AG04450 (cell line): Measurements from ENCODE around the gene TEX48. TPM values are rescaled to one million over a fixed set of nuclear protein-coding genes. Genes with fewer than 3 reads are reported as not detected.

Experiments
- CTCF ChIA-PET: fragments of 300-600, 350-600 bp; formaldehyde crosslinking; extraction: SDS; loops from one replicate; lab custom pipeline; 2022; ENCODE audit warnings: antibody characterized with exemption, inconsistent platforms; lab: Charles Lee
- POLR2A ChIA-PET: fragments of 350-600 bp; formaldehyde crosslinking; extraction: SDS; loops from one replicate; lab custom pipeline; 2021; ENCODE audit warnings: antibody characterized with exemption, inconsistent platforms; lab: Yijun Ruan, JAX
- DNase-seq: peaks from one replicate; pipeline ENCODE4 v3.0.0-alpha.2; 2011; ENCODE audit warnings: low read depth, low spot score
- H3K27ac ChIP-seq: one replicate; pipeline ENCODE4 v1.5.1; 2012; ENCODE audit warnings: low read depth, low read length, control low read depth
- H3K27me3 ChIP-seq: one replicate; pipeline ENCODE4 v1.6.0; 2012; ENCODE audit warnings: low read length; ENCODE audit not compliant: control insufficient read depth, insufficient read depth
- H3K4me3 ChIP-seq: 2 replicates; pipeline ENCODE4 v1.5.1; 2011; ENCODE audit warnings: mild to moderate bottlenecking, low read depth, low read length, control low read depth
- H3K9me3 ChIP-seq: 2 replicates; pipeline ENCODE4 v1.5.1; 2012; ENCODE audit warnings: low read length; ENCODE audit not compliant: control insufficient read depth, insufficient read depth
- CTCF ChIP-seq: IDR thresholded peaks from 2 replicates; pipeline ENCODE4 v1.5.1; 2011; ENCODE audit warnings: low read depth, low read length, control low read depth, inconsistent platforms
- polyA plus RNA-seq: library from polyadenylated mRNA; depleted of rRNA; stranded (reverse); fragments of >200 nt; gene quantifications from 2 replicates; pipeline ENCODE4 v1.2.3, GENCODE V29; 2011; rRNA removed

Gene TEX48
- polyA plus RNA-seq, 1 experiment: not detected

DNA sequence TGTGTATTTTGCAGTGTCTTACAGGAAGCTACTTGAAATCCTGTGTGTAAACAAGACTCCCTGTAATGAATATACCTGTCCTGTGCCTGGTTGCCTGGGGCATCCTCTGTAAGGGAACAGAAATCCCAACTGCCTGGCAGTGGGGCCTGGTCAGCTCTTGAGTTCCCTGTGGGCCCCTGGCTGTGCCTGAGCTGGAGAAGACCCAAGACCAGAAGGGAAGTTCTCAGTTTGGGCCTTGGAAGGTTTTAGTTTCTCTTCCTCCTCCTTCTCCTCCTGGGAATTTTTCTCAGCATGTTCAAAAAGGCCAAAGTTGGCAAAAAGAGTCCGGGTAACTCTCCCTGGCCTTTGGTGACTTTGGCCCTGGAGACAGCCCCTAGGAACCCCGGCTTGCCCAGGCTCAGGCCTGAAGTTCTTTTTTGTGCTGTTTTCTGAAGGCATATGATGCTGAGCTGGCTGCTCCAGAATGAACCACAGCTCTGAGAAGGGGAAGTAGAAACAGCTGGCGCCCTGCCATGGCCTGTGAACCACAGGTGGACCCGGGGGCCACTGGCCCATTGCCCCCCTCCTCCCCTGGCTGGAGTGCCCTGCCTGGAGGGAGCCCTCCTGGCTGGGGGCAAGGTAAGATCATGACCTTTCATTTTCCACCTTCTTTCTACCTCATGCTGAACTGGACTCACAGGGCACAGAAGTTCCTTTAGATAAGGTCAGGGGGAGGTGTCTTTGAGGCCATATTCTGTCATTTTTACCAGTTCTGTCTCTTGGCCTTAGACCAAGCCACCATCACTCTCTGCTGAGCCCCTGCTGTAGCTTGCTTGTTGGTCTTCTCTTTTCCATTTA, 65.1 kb downstream of the TEX48 start:
- no peak for TF ChIP-seq CTCF
- ChIA-PET CTCF (interaction anchor here (0.8 to 2.8 kb wide), 2 partner anchors 36 to 182 kb away, joined by 4 to 6 read pairs; no protein-coding TSS in a partner anchor), POLR2A (interaction anchor here (0.6 to 1.4 kb wide), 3 partner anchors 8 to 508 kb away, joined by 3 to 5 read pairs (median 4); partner anchors contain the start of gene ATP6V1G1)
- H3K4me3 ChIP-seq: no peak overlapping the region
- DNase-seq: no peak
- no peaks in the 10 kb centered on the region for H3K27me3 ChIP-seq
- H3K27ac ChIP-seq: no peak overlapping the region
- no peaks in the 10 kb centered on the region for H3K9me3 ChIP-seq

Other genes with a start within 250 kb of the TEX48 start
- gene WHRN, start 176.7 kb downstream of the TEX48 start, polyA plus RNA-seq: 1.1 and 1.2 TPM in 2 replicates
- 118 and 138 TPM in 2 replicates for gene ATP6V1G1, start 94.4 kb downstream of the TEX48 start, polyA plus RNA-seq
- 15.1 and 16.1 TPM in 2 replicates for gene TMEM268, start 70.9 kb downstream of the TEX48 start, polyA plus RNA-seq
- not detected in 2 replicates for gene TEX53, start 24.4 kb downstream of the TEX48 start, polyA plus RNA-seq
- gene TNFSF15, start 123.8 kb upstream of the TEX48 start, polyA plus RNA-seq: 2.6 and 2.8 TPM in 2 replicates
- not detected in 2 replicates for gene TNFSF8, start 248.4 kb upstream of the TEX48 start, polyA plus RNA-seq